Measurements from ENCODE around the gene FAM234B. TPM values are rescaled to one million over a fixed set of nuclear protein-coding genes. Genes with fewer than 3 reads are reported as not detected.

Gene FAM234B
- total RNA-seq, 1 donor from 2014 or later, result 18.7 TPM

DNA sequence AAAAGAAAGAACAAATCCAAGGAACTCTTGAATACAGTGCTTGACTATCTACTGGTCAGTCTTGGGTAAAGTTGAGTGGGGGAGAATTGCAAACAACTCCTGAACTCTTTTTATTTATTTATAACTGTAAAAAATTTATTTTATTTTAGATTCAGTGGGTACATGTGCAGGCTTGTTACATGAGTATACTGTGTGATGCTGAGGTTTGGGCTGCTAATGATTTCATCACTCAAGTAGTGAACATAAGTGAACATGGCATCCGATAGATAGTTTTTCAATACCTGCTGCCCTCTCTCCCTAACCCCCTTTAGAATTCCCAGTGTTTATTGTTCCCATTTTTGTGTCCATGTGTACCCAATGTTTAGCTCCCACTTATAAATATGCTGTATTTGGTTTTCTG is 62.5 kb downstream of the FAM234B start:
- TF ChIP-seq, protein P1, sequence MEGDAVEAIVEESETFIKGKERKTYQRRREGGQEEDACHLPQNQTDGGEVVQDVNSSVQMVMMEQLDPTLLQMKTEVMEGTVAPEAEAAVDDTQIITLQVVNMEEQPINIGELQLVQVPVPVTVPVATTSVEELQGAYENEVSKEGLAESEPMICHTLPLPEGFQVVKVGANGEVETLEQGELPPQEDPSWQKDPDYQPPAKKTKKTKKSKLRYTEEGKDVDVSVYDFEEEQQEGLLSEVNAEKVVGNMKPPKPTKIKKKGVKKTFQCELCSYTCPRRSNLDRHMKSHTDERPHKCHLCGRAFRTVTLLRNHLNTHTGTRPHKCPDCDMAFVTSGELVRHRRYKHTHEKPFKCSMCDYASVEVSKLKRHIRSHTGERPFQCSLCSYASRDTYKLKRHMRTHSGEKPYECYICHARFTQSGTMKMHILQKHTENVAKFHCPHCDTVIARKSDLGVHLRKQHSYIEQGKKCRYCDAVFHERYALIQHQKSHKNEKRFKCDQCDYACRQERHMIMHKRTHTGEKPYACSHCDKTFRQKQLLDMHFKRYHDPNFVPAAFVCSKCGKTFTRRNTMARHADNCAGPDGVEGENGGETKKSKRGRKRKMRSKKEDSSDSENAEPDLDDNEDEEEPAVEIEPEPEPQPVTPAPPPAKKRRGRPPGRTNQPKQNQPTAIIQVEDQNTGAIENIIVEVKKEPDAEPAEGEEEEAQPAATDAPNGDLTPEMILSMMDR (IDR thresholded peaks at IDR 0.05; ENCODE audit: unreplicated experiment), result no peak
- H3K27ac Mint-ChIP-seq, result no peak overlapping the region
- peaks cover 1% of the 10 kb centered on the region for H3K36me3 Mint-ChIP-seq (ENCODE audit: insufficient read depth)
- peaks cover 16% of the 10 kb centered on the region for H3K9me3 Mint-ChIP-seq (ENCODE audit: low read depth)
- peaks cover 10% of the 10 kb centered on the region for H3K4me1 Mint-ChIP-seq (ENCODE audit: low read depth)
- peaks cover 13% of the 10 kb centered on the region for H3K27me3 Mint-ChIP-seq
- DNase-seq (ENCODE audit: low spot score, unreplicated experiment), result no peak
- H3K4me3 Mint-ChIP-seq (ENCODE audit: low read depth), result no peak overlapping the region

DNA sequence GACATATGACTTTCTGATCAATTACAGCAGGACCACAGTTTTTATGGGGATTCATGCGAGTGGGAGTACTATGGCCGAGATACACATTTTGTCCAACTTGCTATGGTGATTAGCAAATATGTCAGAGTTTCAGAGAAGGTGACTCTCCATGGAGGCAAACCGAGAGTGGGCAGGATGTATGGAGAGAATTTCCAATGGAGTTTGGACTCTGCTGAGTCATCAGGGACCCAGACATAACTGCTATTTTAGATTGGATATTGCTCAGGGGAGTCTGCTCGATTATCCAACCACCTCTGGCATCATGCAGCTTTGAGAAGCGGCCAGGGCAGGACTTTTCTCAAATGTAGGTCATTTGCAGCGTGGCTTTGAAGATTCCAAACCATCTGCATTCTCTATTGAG is 68.8 kb downstream of the FAM234B start:
- TF ChIP-seq, protein P1 (IDR thresholded peaks at IDR 0.05; ENCODE audit: unreplicated experiment), result no peak

DNA sequence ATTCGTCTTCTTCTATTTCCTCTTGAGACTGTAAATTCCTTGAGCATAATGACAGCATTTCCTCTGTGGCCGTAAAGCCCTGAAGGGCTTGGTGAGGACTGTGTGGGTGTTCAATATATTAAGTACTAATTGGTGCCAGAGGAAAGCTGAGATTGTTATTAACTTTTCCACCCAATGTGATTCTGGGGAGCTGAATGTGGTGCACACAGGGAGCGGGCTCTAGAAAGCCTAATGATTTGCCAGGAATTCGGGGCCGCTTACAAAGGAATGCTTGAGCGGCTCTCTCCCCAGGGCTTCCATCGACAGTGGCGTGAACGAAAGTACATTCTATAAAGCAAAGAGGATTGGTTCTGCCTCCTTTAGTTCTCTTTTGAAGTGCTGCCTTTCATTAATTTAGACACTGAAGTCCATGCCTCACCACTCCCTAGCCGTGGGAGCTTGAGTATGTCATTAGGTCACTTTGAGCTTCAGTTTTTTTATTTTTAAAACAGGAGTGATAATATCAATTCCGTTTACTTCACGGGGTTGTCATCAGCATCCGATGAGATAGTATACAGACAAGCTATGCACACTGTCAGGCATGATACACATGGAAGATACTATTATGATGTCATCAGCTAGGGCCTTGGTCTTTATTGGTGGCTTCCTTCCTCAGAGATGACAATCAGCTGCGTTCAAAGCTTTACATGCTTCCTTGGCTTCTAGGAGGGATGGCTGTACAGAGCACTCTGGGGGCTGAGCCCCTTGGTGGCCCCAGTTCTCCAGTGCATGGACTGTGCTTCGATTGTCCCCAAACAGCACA is 70.3 kb downstream of the FAM234B start:
- Mint-ChIP-seq H3K36me3 (ENCODE audit: insufficient read depth) (no peaks in the 10 kb centered on the region), H3K4me3 (ENCODE audit: low read depth) (no peak overlapping the region), H3K4me1 (ENCODE audit: low read depth) (no peaks in the 10 kb centered on the region), H3K27ac (no peak overlapping the region), H3K27me3 (peaks cover 50% of the 10 kb centered on the region), H3K9me3 (ENCODE audit: low read depth) (peaks cover 7% of the 10 kb centered on the region)
- TF ChIP-seq, protein P1 (IDR thresholded peaks at IDR 0.05; ENCODE audit: unreplicated experiment), result no peak
- DNase-seq (ENCODE audit: low spot score, unreplicated experiment), result no peak

More for the DNA sequence above, 68.8 kb downstream of the FAM234B start:
- no peak for DNase-seq (ENCODE audit: low spot score, unreplicated experiment)
- H3K36me3 Mint-ChIP-seq (ENCODE audit: insufficient read depth), result peaks cover 1% of the 10 kb centered on the region
- H3K9me3 Mint-ChIP-seq (ENCODE audit: low read depth), result peaks cover 18% of the 10 kb centered on the region
- H3K27ac Mint-ChIP-seq, result no peak overlapping the region
- H3K4me1 Mint-ChIP-seq (ENCODE audit: low read depth), result no peaks in the 10 kb centered on the region
- no peak overlapping the region for H3K4me3 Mint-ChIP-seq (ENCODE audit: low read depth)
- peaks cover 42% of the 10 kb centered on the region for H3K27me3 Mint-ChIP-seq

DNA sequence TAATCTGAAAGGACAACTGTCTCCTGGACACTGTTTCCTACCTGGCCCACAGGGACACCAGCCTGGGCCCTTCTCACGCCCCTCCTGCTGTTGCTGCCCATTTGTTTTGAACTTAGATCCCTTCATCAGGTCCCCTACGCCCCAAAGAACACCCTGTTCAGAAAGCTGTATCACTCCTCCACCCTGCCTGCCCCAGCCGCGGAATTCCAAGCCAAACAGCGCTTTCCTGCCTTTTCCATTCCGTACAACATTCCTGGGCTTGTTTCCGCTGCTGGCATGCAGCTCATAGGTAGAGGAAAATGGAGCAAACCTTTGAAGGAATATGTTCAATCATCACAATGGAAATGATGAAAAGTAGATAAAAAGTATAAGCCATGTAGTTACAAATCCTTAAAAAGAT is 72.1 kb downstream of the FAM234B start:
- TF ChIP-seq, protein P1 (IDR thresholded peaks at IDR 0.05; ENCODE audit: unreplicated experiment), result no peak
- Mint-ChIP-seq H3K27ac (no peak overlapping the region), H3K9me3 (ENCODE audit: low read depth) (peaks cover 3% of the 10 kb centered on the region), H3K4me1 (ENCODE audit: low read depth) (no peaks in the 10 kb centered on the region), H3K4me3 (ENCODE audit: low read depth) (no peak overlapping the region), H3K36me3 (ENCODE audit: insufficient read depth) (no peaks in the 10 kb centered on the region), H3K27me3 (peaks cover 56% of the 10 kb centered on the region)
- DNase-seq (ENCODE audit: low spot score, unreplicated experiment), result no peak

DNA sequence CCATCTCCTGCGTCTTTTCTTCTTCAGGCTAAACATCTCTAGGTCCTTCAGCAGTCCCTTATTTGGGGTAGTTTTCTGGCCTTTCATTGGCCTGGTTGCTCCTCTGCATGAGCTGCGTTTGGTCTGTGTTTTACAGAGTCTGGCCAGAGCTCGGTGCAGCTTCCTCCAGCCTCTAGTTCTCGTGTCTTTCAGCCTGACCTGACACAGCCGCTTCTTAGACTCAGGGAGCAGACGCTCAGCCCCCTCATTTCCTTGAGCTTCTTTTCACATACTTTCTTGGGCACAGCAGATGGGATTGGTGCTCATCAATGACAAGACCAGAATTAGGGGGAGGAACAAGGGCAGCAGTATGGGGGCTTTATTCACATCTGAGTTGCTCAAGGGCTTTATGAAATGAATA is 72.8 kb downstream of the FAM234B start:
- no peak overlapping the region for H3K27ac Mint-ChIP-seq
- DNase-seq (ENCODE audit: low spot score, unreplicated experiment), result no peak
- H3K27me3 Mint-ChIP-seq, result peaks cover 59% of the 10 kb centered on the region
- no peak overlapping the region for H3K4me3 Mint-ChIP-seq (ENCODE audit: low read depth)
- no peaks in the 10 kb centered on the region for H3K36me3 Mint-ChIP-seq (ENCODE audit: insufficient read depth)
- TF ChIP-seq, protein P1 (IDR thresholded peaks at IDR 0.05; ENCODE audit: unreplicated experiment), result no peak
- no peaks in the 10 kb centered on the region for H3K4me1 Mint-ChIP-seq (ENCODE audit: low read depth)
- peaks cover 3% of the 10 kb centered on the region for H3K9me3 Mint-ChIP-seq (ENCODE audit: low read depth)
